ENCODE data around the gene PARD3B.

PARD3B gene

DNA sequence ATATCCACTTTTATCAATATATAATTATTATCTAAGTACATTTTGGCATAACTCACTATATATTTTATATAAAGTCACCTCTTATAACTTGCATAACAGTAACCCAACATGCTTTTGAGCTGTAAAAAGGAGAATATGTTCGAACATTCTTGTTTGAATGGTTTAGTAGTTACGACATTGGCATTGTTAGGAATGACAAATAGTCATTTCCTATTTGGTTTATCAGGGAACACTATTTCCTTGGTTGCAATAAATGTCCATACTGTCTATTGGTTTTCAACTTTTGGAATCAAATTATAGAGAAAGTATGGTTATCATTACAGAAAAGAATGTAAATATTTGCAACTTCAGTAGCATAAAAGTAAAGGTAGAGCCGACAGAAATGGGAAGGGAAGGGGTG lies 124.1 kb downstream of the PARD3B start:
- no peak overlapping the region for H3K4me3 ChIP-seq (ENCODE audit: low read depth, low read length)
- DNase-seq (ENCODE audit: low read depth): no peak
- TF ChIP-seq, protein P1, sequence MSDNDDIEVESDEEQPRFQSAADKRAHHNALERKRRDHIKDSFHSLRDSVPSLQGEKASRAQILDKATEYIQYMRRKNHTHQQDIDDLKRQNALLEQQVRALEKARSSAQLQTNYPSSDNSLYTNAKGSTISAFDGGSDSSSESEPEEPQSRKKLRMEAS (IDR thresholded peaks at IDR 0.05; ENCODE audit: low read depth, low read length): no peak
- TF ChIP-seq MYC (IDR thresholded peaks at IDR 0.05; ENCODE audit: low read depth, low read length) (no peak), POLR2A (IDR thresholded peaks at IDR 0.05; ENCODE audit: extremely low read depth, insufficient read length) (no peak)
- TF ChIP-seq, protein P2, sequence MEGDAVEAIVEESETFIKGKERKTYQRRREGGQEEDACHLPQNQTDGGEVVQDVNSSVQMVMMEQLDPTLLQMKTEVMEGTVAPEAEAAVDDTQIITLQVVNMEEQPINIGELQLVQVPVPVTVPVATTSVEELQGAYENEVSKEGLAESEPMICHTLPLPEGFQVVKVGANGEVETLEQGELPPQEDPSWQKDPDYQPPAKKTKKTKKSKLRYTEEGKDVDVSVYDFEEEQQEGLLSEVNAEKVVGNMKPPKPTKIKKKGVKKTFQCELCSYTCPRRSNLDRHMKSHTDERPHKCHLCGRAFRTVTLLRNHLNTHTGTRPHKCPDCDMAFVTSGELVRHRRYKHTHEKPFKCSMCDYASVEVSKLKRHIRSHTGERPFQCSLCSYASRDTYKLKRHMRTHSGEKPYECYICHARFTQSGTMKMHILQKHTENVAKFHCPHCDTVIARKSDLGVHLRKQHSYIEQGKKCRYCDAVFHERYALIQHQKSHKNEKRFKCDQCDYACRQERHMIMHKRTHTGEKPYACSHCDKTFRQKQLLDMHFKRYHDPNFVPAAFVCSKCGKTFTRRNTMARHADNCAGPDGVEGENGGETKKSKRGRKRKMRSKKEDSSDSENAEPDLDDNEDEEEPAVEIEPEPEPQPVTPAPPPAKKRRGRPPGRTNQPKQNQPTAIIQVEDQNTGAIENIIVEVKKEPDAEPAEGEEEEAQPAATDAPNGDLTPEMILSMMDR (IDR thresholded peaks at IDR 0.05; ENCODE audit: low read depth, low read length): no peak

DNA sequence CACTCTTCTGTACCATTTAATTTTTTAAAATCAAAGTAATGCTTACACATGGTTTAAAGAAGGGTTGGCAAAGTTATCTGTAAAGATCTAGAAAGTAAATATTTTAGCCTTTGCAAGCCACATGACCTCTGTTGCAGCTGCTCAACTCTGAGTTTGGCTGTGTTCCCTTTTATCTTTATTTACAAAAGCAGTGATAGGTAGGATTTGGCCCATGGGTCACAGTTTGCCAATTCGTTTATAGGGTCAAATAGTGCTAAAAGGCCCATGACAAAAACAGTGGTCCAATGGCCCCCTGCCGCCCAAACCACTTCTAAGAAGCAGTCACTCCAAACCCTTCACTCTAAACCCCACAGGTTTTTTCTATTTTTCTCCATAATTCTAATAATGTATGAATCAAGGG lies 124.8 kb downstream of the PARD3B start:
- no peak for DNase-seq (ENCODE audit: low read depth)
- TF ChIP-seq POLR2A (IDR thresholded peaks at IDR 0.05; ENCODE audit: extremely low read depth, insufficient read length) (no peak), MYC (IDR thresholded peaks at IDR 0.05; ENCODE audit: low read depth, low read length) (no peak)
- TF ChIP-seq, protein P2 (IDR thresholded peaks at IDR 0.05; ENCODE audit: low read depth, low read length): no peak
- TF ChIP-seq, protein P1 (IDR thresholded peaks at IDR 0.05; ENCODE audit: low read depth, low read length): no peak
- no peak overlapping the region for H3K4me3 ChIP-seq (ENCODE audit: low read depth, low read length)

DNA sequence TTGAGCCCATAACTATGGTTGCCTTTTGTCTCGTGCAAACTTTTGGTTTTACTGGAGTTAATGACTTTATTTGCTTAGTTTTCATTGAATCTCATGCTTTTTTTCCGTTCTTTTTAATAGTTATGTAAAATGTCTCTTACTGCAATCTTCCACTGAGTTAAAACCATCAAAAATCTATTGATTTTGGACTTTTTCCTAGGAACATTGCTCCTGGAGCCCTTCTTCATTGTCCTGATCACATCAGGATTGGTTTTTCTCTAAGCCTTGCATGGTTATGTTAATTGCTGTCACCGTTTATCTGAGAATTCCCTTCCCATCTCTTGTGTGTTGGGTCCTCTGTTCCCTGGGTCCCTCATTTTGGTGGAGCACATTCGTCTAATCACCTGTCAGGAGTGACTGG lies 125.5 kb downstream of the PARD3B start:
- DNase-seq (ENCODE audit: low read depth): no peak
- no peak overlapping the region for H3K4me3 ChIP-seq (ENCODE audit: low read depth, low read length)
- TF ChIP-seq MYC (IDR thresholded peaks at IDR 0.05; ENCODE audit: low read depth, low read length) (no peak), POLR2A (IDR thresholded peaks at IDR 0.05; ENCODE audit: extremely low read depth, insufficient read length) (no peak)
- TF ChIP-seq, protein P2 (IDR thresholded peaks at IDR 0.05; ENCODE audit: low read depth, low read length): no peak
- TF ChIP-seq, protein P1 (IDR thresholded peaks at IDR 0.05; ENCODE audit: low read depth, low read length): no peak

DNA sequence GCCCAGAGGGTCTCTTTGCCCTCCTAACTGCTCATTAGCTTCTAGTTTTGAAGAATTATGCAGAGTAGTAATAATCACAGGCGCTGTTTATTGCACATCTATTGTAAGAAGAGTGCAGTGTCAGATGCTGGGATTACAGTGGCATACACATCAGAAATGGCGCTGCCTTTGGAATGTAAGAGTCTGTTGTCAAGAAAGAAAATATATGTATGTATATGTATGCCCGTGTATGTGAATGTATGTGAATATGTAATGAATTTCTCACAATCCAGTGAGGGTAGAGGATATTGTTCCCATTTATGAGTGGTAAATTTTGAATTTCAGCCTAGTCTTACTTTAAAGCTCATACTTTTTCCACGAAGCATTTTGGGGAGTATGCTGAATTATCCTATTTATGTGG lies 127.5 kb downstream of the PARD3B start:
- no peak for TF ChIP-seq POLR2A (IDR thresholded peaks at IDR 0.05; ENCODE audit: extremely low read depth, insufficient read length)
- TF ChIP-seq, protein P2 (IDR thresholded peaks at IDR 0.05; ENCODE audit: low read depth, low read length): no peak
- TF ChIP-seq MYC (IDR thresholded peaks at IDR 0.05; ENCODE audit: low read depth, low read length): no peak
- TF ChIP-seq, protein P1 (IDR thresholded peaks at IDR 0.05; ENCODE audit: low read depth, low read length): no peak
- no peak for DNase-seq (ENCODE audit: low read depth)
- H3K4me3 ChIP-seq (ENCODE audit: low read depth, low read length): no peak overlapping the region

DNA sequence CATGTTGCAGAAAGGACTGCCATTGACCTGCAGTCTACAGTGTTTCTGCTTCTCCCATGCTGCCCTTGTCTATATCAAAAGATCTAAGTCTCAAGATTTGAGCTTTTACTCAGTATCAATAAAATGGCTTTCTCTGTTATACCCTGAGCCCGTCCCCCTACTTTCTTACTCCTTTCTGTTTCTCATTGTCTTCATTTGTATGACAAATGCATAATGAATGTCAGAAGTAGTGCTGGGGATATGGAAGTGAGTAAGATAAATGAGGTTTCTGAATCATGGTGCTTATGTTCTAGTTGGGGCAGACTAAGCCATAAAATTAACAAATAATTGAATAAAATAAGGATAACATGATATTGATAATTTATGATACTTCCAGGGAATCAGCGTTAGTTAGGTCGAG lies 128.6 kb downstream of the PARD3B start:
- DNase-seq (ENCODE audit: low read depth): no peak
- no peak overlapping the region for H3K4me3 ChIP-seq (ENCODE audit: low read depth, low read length)
- TF ChIP-seq MYC (IDR thresholded peaks at IDR 0.05; ENCODE audit: low read depth, low read length): no peak
- TF ChIP-seq, protein P2 (IDR thresholded peaks at IDR 0.05; ENCODE audit: low read depth, low read length): no peak
- TF ChIP-seq POLR2A (IDR thresholded peaks at IDR 0.05; ENCODE audit: extremely low read depth, insufficient read length): no peak
- TF ChIP-seq, protein P1 (IDR thresholded peaks at IDR 0.05; ENCODE audit: low read depth, low read length): no peak

DNA sequence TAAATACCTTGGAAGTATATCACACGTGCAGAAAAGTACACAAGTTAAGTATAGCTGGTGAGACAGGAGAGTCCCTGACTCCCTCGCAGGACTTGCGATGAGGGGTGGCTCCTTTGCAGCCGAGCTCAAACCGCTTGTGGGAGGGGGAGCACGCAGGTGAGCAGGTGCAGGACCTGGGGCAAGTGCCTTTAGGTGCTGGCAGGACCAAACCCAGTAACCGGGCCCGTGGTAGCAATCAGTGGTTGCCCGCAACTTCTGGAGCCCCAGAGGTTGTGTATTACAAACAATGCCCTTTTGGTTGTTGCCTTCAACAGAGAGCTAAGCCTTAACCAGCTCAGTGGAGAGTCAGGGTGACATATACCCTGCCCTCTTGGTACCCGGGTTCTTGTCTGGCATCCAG lies 132.8 kb downstream of the PARD3B start:
- H3K4me3 ChIP-seq (ENCODE audit: low read depth, low read length): no peak overlapping the region
- DNase-seq (ENCODE audit: low read depth): no peak
- TF ChIP-seq, protein P2 (IDR thresholded peaks at IDR 0.05; ENCODE audit: low read depth, low read length): no peak
- no peak for TF ChIP-seq POLR2A (IDR thresholded peaks at IDR 0.05; ENCODE audit: extremely low read depth, insufficient read length)
- no peak for TF ChIP-seq MYC (IDR thresholded peaks at IDR 0.05; ENCODE audit: low read depth, low read length)
- TF ChIP-seq, protein P1 (IDR thresholded peaks at IDR 0.05; ENCODE audit: low read depth, low read length): no peak
